ENCODE measurements around the gene KCTD7.
"Not testable (repeated sequence)": the region's sequence is repeated elsewhere in the genome, so short reads cannot be mapped to it uniquely, and the experiment has no call there.

KCTD7 gene

GRCh38 chr7:66687672-66688071 is 59.0 kb downstream of the KCTD7 start:
- H3K9me3 ChIP-seq (ENCODE audit: control extremely low read depth in 1 of 5, control insufficient read depth in 4 of 5, insufficient read depth in 2 of 5, low read depth in 1 of 5, low read length in 4 of 5); H3K36me3 ChIP-seq (ENCODE audit: control insufficient read depth in 4 of 4, insufficient read depth in 4 of 4, low read length in 3 of 4); H3K27me3 ChIP-seq (replicated peaks in 2 of 5; ENCODE audit: control insufficient read depth in 4 of 5, insufficient read depth in 5 of 5, low read length in 4 of 5); H3K4me1 ChIP-seq (ENCODE audit: control extremely low read depth in 1 of 4, control insufficient read depth in 4 of 4, insufficient read depth in 4 of 4, low read length in 3 of 4); H3K4me3 ChIP-seq (ENCODE audit: control insufficient read depth in 1 of 7, extremely low read depth in 1 of 7, insufficient read depth in 4 of 7, low read depth in 2 of 7, low read length in 6 of 7); CTCF ChIA-PET; H3K27ac ChIP-seq (ENCODE audit: insufficient read depth in 1 of 2, low read depth in 1 of 2, low read length in 2 of 2, poor library complexity in 1 of 2, severe bottlenecking in 2 of 2); POLR2A ChIA-PET; DNase-seq: not testable (repeated sequence)
- 100% methylated on average over 6 of the region's 6 CpGs for WGBS (ENCODE audit: insufficient coverage)

GRCh38 chr7:66689081-66689480 is 60.4 kb downstream of the KCTD7 start:
- POLR2A ChIA-PET: no interaction called here
- WGBS (ENCODE audit: insufficient coverage): no CpG with 5 or more reads among the region's 2 CpGs
- Histone ChIP-seq H3K4me1 (ENCODE audit: control extremely low read depth in 1 of 4, control insufficient read depth in 4 of 4, insufficient read depth in 4 of 4, low read length in 3 of 4) (no peaks in the 10 kb centered on the region), H3K4me3 (ENCODE audit: control insufficient read depth in 1 of 7, extremely low read depth in 1 of 7, insufficient read depth in 4 of 7, low read depth in 2 of 7, low read length in 6 of 7) (no peak overlapping the region), H3K27me3 (replicated peaks in 2 of 5; ENCODE audit: control insufficient read depth in 4 of 5, insufficient read depth in 5 of 5, low read length in 4 of 5) (no peaks in the 10 kb centered on the region), H3K9me3 (ENCODE audit: control extremely low read depth in 1 of 5, control insufficient read depth in 4 of 5, insufficient read depth in 2 of 5, low read depth in 1 of 5, low read length in 4 of 5) (peaks cover 0 to 8% (median 0%) of the 10 kb centered on the region in 5 experiments), H3K27ac (ENCODE audit: insufficient read depth in 1 of 2, low read depth in 1 of 2, low read length in 2 of 2, poor library complexity in 1 of 2, severe bottlenecking in 2 of 2) (no peak overlapping the region), H3K36me3 (ENCODE audit: control insufficient read depth in 4 of 4, insufficient read depth in 4 of 4, low read length in 3 of 4) (peaks cover 0 to 2% (median 1%) of the 10 kb centered on the region in 4 experiments)
- CTCF ChIA-PET: no interaction called here
- no peak for DNase-seq

GRCh38 chr7:66693331-66693730 is 64.7 kb downstream of the KCTD7 start:
- no peaks in the 10 kb centered on the region for H3K4me1 ChIP-seq (ENCODE audit: control extremely low read depth in 1 of 4, control insufficient read depth in 4 of 4, insufficient read depth in 4 of 4, low read length in 3 of 4)
- ChIA-PET CTCF (no interaction called here), POLR2A (no interaction called here)
- no peaks in the 10 kb centered on the region for H3K27me3 ChIP-seq (replicated peaks in 2 of 5; ENCODE audit: control insufficient read depth in 4 of 5, insufficient read depth in 5 of 5, low read length in 4 of 5)
- H3K9me3 ChIP-seq (ENCODE audit: control extremely low read depth in 1 of 5, control insufficient read depth in 4 of 5, insufficient read depth in 2 of 5, low read depth in 1 of 5, low read length in 4 of 5): peaks cover 0 to 4% (median 0%) of the 10 kb centered on the region in 5 experiments
- no peak overlapping the region for H3K4me3 ChIP-seq (ENCODE audit: control insufficient read depth in 1 of 7, extremely low read depth in 1 of 7, insufficient read depth in 4 of 7, low read depth in 2 of 7, low read length in 6 of 7)
- DNase-seq: no peak
- no peak overlapping the region for H3K27ac ChIP-seq (ENCODE audit: insufficient read depth in 1 of 2, low read depth in 1 of 2, low read length in 2 of 2, poor library complexity in 1 of 2, severe bottlenecking in 2 of 2)
- 100% methylated on average over 4 of the region's 4 CpGs for WGBS (ENCODE audit: insufficient coverage)
- peaks cover 0 to 4% (median 2%) of the 10 kb centered on the region in 4 experiments for H3K36me3 ChIP-seq (ENCODE audit: control insufficient read depth in 4 of 4, insufficient read depth in 4 of 4, low read length in 3 of 4)
